SK-N-SH treated with all-trans-retinoic acid at 6 μM for 48 hours (cell line): ENCODE results near the gene C20orf144.

ENCODE experiments used
- ARNTL ChIP-seq: fragments of 450-650 bp; formaldehyde crosslinking; IDR thresholded peaks from 2 replicates; pipeline ENCODE4 v1.5.0; 2020; ENCODE audit warnings: low read depth, mild to moderate bottlenecking, moderate library complexity, borderline replicate concordance
- BACH2 ChIP-seq: fragments of 250-450 bp; sonication (Bioruptor Pico); IDR thresholded peaks from 2 replicates; pipeline ENCODE4 v1.9.0; 2021; ENCODE audit warnings: mild to moderate bottlenecking, borderline replicate concordance
- PATZ1 ChIP-seq: fragments of 250-450 bp; sonication (Bioruptor Pico); IDR thresholded peaks from 2 replicates; pipeline ENCODE4 v1.8.0; 2020; ENCODE audit warnings: mild to moderate bottlenecking, moderate library complexity, borderline replicate concordance
- ZC3H10 ChIP-seq: fragments of 250-450 bp; sonication (Bioruptor Pico); IDR thresholded peaks from 2 replicates; pipeline ENCODE4 v1.5.1; 2021; ENCODE audit warnings: mild to moderate bottlenecking, moderate library complexity
- ZFP3 ChIP-seq: fragments of 250-450 bp; sonication (Bioruptor Pico); IDR thresholded peaks from 2 replicates; pipeline ENCODE4 v1.5.0; 2020; ENCODE audit warnings: mild to moderate bottlenecking, moderate library complexity
- ZFP30 ChIP-seq: fragments of 450-650 bp; formaldehyde crosslinking; IDR thresholded peaks from 2 replicates; pipeline ENCODE4 v1.5.0; 2022; ENCODE audit warnings: mild to moderate bottlenecking, moderate library complexity
- ZNF8 ChIP-seq: fragments of 450-650 bp; formaldehyde crosslinking; IDR thresholded peaks from 2 replicates; pipeline ENCODE4 v1.5.0; 2020; ENCODE audit warnings: mild to moderate bottlenecking, moderate library complexity
- TF ChIP-seq, protein P1 (sequence below): fragments of 250-450 bp; sonication (Bioruptor Pico); IDR thresholded peaks from 2 replicates; pipeline ENCODE4 v1.5.1; 2021; ENCODE audit warnings: mild to moderate bottlenecking, moderate library complexity

- TF ChIP-seq BACH2 (CRISPR knock-in tag) (no peak), ZNF8 (CRISPR knock-in tag) (no peak), ZC3H10 (CRISPR knock-in tag) (no peak), ZFP3 (CRISPR knock-in tag) (no peak), PATZ1 (CRISPR knock-in tag) (no peak), ZFP30 (CRISPR knock-in tag) (no peak), ARNTL (CRISPR knock-in tag) (no peak)
- TF ChIP-seq, protein P1, sequence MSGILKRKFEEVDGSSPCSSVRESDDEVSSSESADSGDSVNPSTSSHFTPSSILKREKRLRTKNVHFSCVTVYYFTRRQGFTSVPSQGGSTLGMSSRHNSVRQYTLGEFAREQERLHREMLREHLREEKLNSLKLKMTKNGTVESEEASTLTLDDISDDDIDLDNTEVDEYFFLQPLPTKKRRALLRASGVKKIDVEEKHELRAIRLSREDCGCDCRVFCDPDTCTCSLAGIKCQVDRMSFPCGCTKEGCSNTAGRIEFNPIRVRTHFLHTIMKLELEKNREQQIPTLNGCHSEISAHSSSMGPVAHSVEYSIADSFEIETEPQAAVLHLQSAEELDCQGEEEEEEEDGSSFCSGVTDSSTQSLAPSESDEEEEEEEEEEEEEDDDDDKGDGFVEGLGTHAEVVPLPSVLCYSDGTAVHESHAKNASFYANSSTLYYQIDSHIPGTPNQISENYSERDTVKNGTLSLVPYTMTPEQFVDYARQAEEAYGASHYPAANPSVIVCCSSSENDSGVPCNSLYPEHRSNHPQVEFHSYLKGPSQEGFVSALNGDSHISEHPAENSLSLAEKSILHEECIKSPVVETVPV (CRISPR knock-in tag) = no peak
Measured at GRCh38 chr20:33646191-33646590, 15.9 kb upstream of the C20orf144 start.
